Progenitor cell of endocrine pancreas (in vitro differentiated cells): ENCODE data around the gene ORC3. TPM values are rescaled to one million over a fixed set of nuclear protein-coding genes. Genes with fewer than 3 reads are reported as not detected.
"Not testable (repeated sequence)": the region's sequence is repeated elsewhere in the genome, so short reads cannot be mapped to it uniquely, and the experiment has no call there.

Experiments used
- DNase-seq: peaks from one replicate; pipeline ENCODE4 v3.0.0; 2021; ENCODE audit warnings: low spot score; ENCODE audit not compliant: unreplicated experiment
- H3K27ac Mint-ChIP-seq: 2 replicates; pipeline ENCODE4 v1.8.0; 2021; ENCODE audit warnings: mild to moderate bottlenecking, moderate library complexity, mixed read lengths
- H3K27me3 Mint-ChIP-seq: 2 replicates; pipeline ENCODE4 v1.8.0; 2021; ENCODE audit warnings: mixed read lengths
- H3K36me3 Mint-ChIP-seq: 2 replicates; pipeline ENCODE4 v1.8.0; 2022; ENCODE audit warnings: mixed read lengths; ENCODE audit not compliant: insufficient read depth
- H3K4me1 Mint-ChIP-seq: 2 replicates; pipeline ENCODE4 v1.8.0; 2021; ENCODE audit warnings: low read depth, mixed read lengths
- H3K4me3 Mint-ChIP-seq: 2 replicates; pipeline ENCODE4 v1.8.0; 2021; ENCODE audit warnings: low read depth, mild to moderate bottlenecking, moderate library complexity, mixed read lengths
- H3K9me3 Mint-ChIP-seq: 2 replicates; pipeline ENCODE4 v1.8.0; 2021; ENCODE audit warnings: low read depth, mixed read lengths
- CTCF ChIP-seq: fragments of 200-600 bp; sonication (generic); IDR thresholded peaks from one replicate; pipeline ENCODE4 v1.5.0; 2021; ENCODE audit warnings: antibody characterized with exemption, mild to moderate bottlenecking; ENCODE audit not compliant: unreplicated experiment
- total RNA-seq: library from RNA; stranded (reverse); gene quantifications from 2 replicates; pipeline ENCODE4 v1.2.1, GENCODE V29; 2021

ORC3 gene
- total RNA-seq, 1 donor from 2014 or later: 31.6 TPM

- TF ChIP-seq CTCF: no peak
- Mint-ChIP-seq H3K27me3 (no peaks in the 10 kb centered on the region), H3K27ac (peak overlapping the region; percentile 97), H3K4me1 (peaks cover 24% of the 10 kb centered on the region), H3K36me3 (peaks cover 2% of the 10 kb centered on the region), H3K9me3 (no peaks in the 10 kb centered on the region), H3K4me3 (peak overlapping the region; percentile 98)
- no peak for DNase-seq
Observed at GRCh38 chr6:87702589-87702945, 112.6 kb downstream of the ORC3 start.

- H3K36me3 Mint-ChIP-seq, H3K9me3 Mint-ChIP-seq, DNase-seq, H3K27me3 Mint-ChIP-seq: not testable (repeated sequence)
- Mint-ChIP-seq H3K27ac (peak overlapping the region; percentile 97), H3K4me1 (peaks cover 20% of the 10 kb centered on the region), H3K4me3 (peak overlapping the region; percentile 98)
Observed at GRCh38 chr6:87703039-87703438, 113.1 kb downstream of the ORC3 start.

GRCh38 chr6:87705070-87705691 is 115.2 kb downstream of the ORC3 start:
- H3K4me1 Mint-ChIP-seq: peaks cover 8% of the 10 kb centered on the region
- DNase-seq: no peak
- no peaks in the 10 kb centered on the region for H3K27me3 Mint-ChIP-seq
- no peak overlapping the region for H3K27ac Mint-ChIP-seq
- no peak for TF ChIP-seq CTCF
- H3K9me3 Mint-ChIP-seq: no peaks in the 10 kb centered on the region
- peaks cover 1% of the 10 kb centered on the region for H3K36me3 Mint-ChIP-seq
- no peak overlapping the region for H3K4me3 Mint-ChIP-seq

- H3K27ac Mint-ChIP-seq: no peak overlapping the region
- no peak for DNase-seq
- H3K36me3 Mint-ChIP-seq: no peaks in the 10 kb centered on the region
- peaks cover 8% of the 10 kb centered on the region for H3K4me1 Mint-ChIP-seq
- no peak overlapping the region for H3K4me3 Mint-ChIP-seq
- TF ChIP-seq CTCF: no peak
- no peaks in the 10 kb centered on the region for H3K9me3 Mint-ChIP-seq
- H3K27me3 Mint-ChIP-seq: no peaks in the 10 kb centered on the region
Observed at GRCh38 chr6:87706187-87706966, 116.4 kb downstream of the ORC3 start.

- H3K9me3 Mint-ChIP-seq, H3K27ac Mint-ChIP-seq, H3K4me3 Mint-ChIP-seq, DNase-seq, H3K27me3 Mint-ChIP-seq, H3K4me1 Mint-ChIP-seq, H3K36me3 Mint-ChIP-seq: not testable (repeated sequence)
Observed at GRCh38 chr6:87708581-87709427, 118.9 kb downstream of the ORC3 start.

GRCh38 chr6:87710090-87710489 is 120.2 kb downstream of the ORC3 start:
- Mint-ChIP-seq H3K9me3 (no peaks in the 10 kb centered on the region), H3K4me1 (peaks cover 4% of the 10 kb centered on the region), H3K36me3 (no peaks in the 10 kb centered on the region), H3K27me3 (no peaks in the 10 kb centered on the region), H3K27ac (no peak overlapping the region), H3K4me3 (no peak overlapping the region)
- DNase-seq: no peak
- TF ChIP-seq CTCF: no peak

- not testable (repeated sequence) for H3K27me3 Mint-ChIP-seq, DNase-seq, H3K4me1 Mint-ChIP-seq, H3K9me3 Mint-ChIP-seq, H3K4me3 Mint-ChIP-seq, H3K36me3 Mint-ChIP-seq, H3K27ac Mint-ChIP-seq
Observed at GRCh38 chr6:87712713-87713112, 122.8 kb downstream of the ORC3 start.
